Measurements from ENCODE around the gene KNL1.

The KNL1 gene

GRCh38 chr15:40684381-40684780 lies 90.3 kb downstream of the KNL1 start:
- no peak overlapping the region for H3K4me3 ChIP-seq (ENCODE audit: insufficient read depth, low read length, poor library complexity, severe bottlenecking)
- H3K79me2 ChIP-seq (ENCODE audit: insufficient read depth, low read length): no peaks in the 10 kb centered on the region
- no peaks in the 10 kb centered on the region for H3K27me3 ChIP-seq (ENCODE audit: low read length)
- H3K9me2 ChIP-seq (replicated peaks; ENCODE audit: insufficient read depth, low read length): no peaks in the 10 kb centered on the region
- no peak overlapping the region for H3K27ac ChIP-seq (ENCODE audit: low read depth, low read length)
- no peak overlapping the region for H3K4me2 ChIP-seq (ENCODE audit: low read depth, low read length, poor library complexity, severe bottlenecking)
- peaks cover 15% of the 10 kb centered on the region for H3F3A ChIP-seq (ENCODE audit: insufficient read depth)
- H4K20me1 ChIP-seq (ENCODE audit: low read depth, low read length): no peaks in the 10 kb centered on the region
- H3K36me3 ChIP-seq (ENCODE audit: low read length): no peaks in the 10 kb centered on the region
- H2AFZ ChIP-seq (ENCODE audit: low read depth, low read length, severe bottlenecking): no peak overlapping the region
- no peak overlapping the region for H3K9ac ChIP-seq (ENCODE audit: low read length)
- no peaks in the 10 kb centered on the region for H3K9me3 ChIP-seq (ENCODE audit: insufficient read depth, low read length)
- no peak for TF ChIP-seq CTCF (IDR thresholded peaks at IDR 0.05; ENCODE audit: insufficient read depth, low read length, poor library complexity, severe bottlenecking)
- TF ChIP-seq EZH2phosphoT487 (conservative IDR thresholded peaks at IDR 0.05; ENCODE audit: low read length): no peak

- H3K27me3 ChIP-seq (ENCODE audit: low read length): no peaks in the 10 kb centered on the region
- H3K79me2 ChIP-seq (ENCODE audit: insufficient read depth, low read length): no peaks in the 10 kb centered on the region
- H3K4me2 ChIP-seq (ENCODE audit: low read depth, low read length, poor library complexity, severe bottlenecking): no peak overlapping the region
- H4K20me1 ChIP-seq (ENCODE audit: low read depth, low read length): no peaks in the 10 kb centered on the region
- no peaks in the 10 kb centered on the region for H3K9me2 ChIP-seq (replicated peaks; ENCODE audit: insufficient read depth, low read length)
- H3K27ac ChIP-seq (ENCODE audit: low read depth, low read length): no peak overlapping the region
- no peak overlapping the region for H3K4me3 ChIP-seq (ENCODE audit: insufficient read depth, low read length, poor library complexity, severe bottlenecking)
- H3K9ac ChIP-seq (ENCODE audit: low read length): no peak overlapping the region
- H3K36me3 ChIP-seq (ENCODE audit: low read length): no peaks in the 10 kb centered on the region
- peaks cover 8% of the 10 kb centered on the region for H3F3A ChIP-seq (ENCODE audit: insufficient read depth)
- no peak overlapping the region for H2AFZ ChIP-seq (ENCODE audit: low read depth, low read length, severe bottlenecking)
- TF ChIP-seq EZH2phosphoT487 (conservative IDR thresholded peaks at IDR 0.05; ENCODE audit: low read length) (no peak), CTCF (IDR thresholded peaks at IDR 0.05; ENCODE audit: insufficient read depth, low read length, poor library complexity, severe bottlenecking) (no peak)
- no peaks in the 10 kb centered on the region for H3K9me3 ChIP-seq (ENCODE audit: insufficient read depth, low read length)
Measured at GRCh38 chr15:40685376-40685775, 91.3 kb downstream of the KNL1 start.

GRCh38 chr15:40688932-40689799 lies 95.1 kb downstream of the KNL1 start:
- no peaks in the 10 kb centered on the region for H3K36me3 ChIP-seq (ENCODE audit: low read length)

More at GRCh38 chr15:40688932-40689799, 95.1 kb downstream of the KNL1 start:
- Histone ChIP-seq H2AFZ (ENCODE audit: low read depth, low read length, severe bottlenecking) (no peak overlapping the region), H3K4me3 (ENCODE audit: insufficient read depth, low read length, poor library complexity, severe bottlenecking) (no peak overlapping the region), H3K9me2 (replicated peaks; ENCODE audit: insufficient read depth, low read length) (no peaks in the 10 kb centered on the region), H3K9ac (ENCODE audit: low read length) (no peak overlapping the region), H3K4me2 (ENCODE audit: low read depth, low read length, poor library complexity, severe bottlenecking) (no peak overlapping the region), H3K27me3 (ENCODE audit: low read length) (no peaks in the 10 kb centered on the region), H3F3A (ENCODE audit: insufficient read depth) (peaks cover 9% of the 10 kb centered on the region), H3K79me2 (ENCODE audit: insufficient read depth, low read length) (peaks cover 4% of the 10 kb centered on the region; the same call in 1 of the 2 replicates), H3K27ac (ENCODE audit: low read depth, low read length) (no peak overlapping the region), H3K9me3 (ENCODE audit: insufficient read depth, low read length) (no peaks in the 10 kb centered on the region), H4K20me1 (ENCODE audit: low read depth, low read length) (no peaks in the 10 kb centered on the region)
- TF ChIP-seq CTCF (IDR thresholded peaks at IDR 0.05; ENCODE audit: insufficient read depth, low read length, poor library complexity, severe bottlenecking) (no peak), EZH2phosphoT487 (conservative IDR thresholded peaks at IDR 0.05; ENCODE audit: low read length) (no peak)

Measured in SU-DHL-6 (cell line).